BE2C (cell line): ENCODE data around the gene ATP8B4.

Experiments used
- DNase-seq: peaks from one replicate; pipeline ENCODE4 v3.0.0-alpha.2; 2020
- H3K27me3 ChIP-seq: fragments of 250-450 bp; sonication (Bioruptor Pico); 2 replicates; pipeline ENCODE4 v1.5.1; 2020; ENCODE audit warnings: mild to moderate bottlenecking
- H3K36me3 ChIP-seq: fragments of 250-450 bp; sonication (Bioruptor Pico); 2 replicates; pipeline ENCODE4 v1.5.1; 2020; ENCODE audit warnings: mild to moderate bottlenecking
- H3K4me1 ChIP-seq: fragments of 250-450 bp; sonication (Bioruptor Pico); 2 replicates; pipeline ENCODE4 v1.5.1; 2020
- H3K4me3 ChIP-seq: 2 replicates; pipeline ENCODE4 v1.5.1; 2011; ENCODE audit warnings: low read depth, low read length
- H3K9me3 ChIP-seq: fragments of 250-450 bp; sonication (Bioruptor Pico); 2 replicates; pipeline ENCODE4 v1.5.1; 2020
- CTCF ChIP-seq: IDR thresholded peaks from 2 replicates; pipeline ENCODE4 v1.5.1; 2012; ENCODE audit warnings: mild to moderate bottlenecking, low read depth, low read length

Gene ATP8B4

DNA sequence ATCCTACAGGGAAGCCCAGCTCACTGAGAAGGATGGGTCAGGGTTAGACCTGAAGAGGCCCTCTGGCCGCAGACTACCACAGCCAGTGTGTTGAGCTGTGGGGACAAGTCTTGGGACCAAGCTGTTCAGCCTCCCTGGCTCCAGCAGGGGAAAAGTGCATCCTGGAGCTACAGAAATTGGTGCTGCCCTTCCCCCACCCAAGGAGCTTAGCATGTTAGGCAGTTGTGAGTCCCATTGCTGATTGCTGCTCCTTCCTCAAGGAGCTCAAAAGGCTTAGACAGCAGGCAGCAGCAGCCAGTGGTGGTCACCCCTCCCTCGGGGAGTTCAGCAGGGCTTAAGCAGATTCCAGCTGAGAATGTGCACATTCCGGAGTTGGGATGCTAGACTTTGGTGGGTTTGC lies 165.6 kb downstream of the ATP8B4 start:
- Histone ChIP-seq H3K9me3 (no peaks in the 10 kb centered on the region), H3K36me3 (no peaks in the 10 kb centered on the region), H3K4me1 (no peaks in the 10 kb centered on the region), H3K27me3 (no peaks in the 10 kb centered on the region), H3K4me3 (no peak overlapping the region)
- no peak for DNase-seq
- TF ChIP-seq CTCF: no peak

DNA sequence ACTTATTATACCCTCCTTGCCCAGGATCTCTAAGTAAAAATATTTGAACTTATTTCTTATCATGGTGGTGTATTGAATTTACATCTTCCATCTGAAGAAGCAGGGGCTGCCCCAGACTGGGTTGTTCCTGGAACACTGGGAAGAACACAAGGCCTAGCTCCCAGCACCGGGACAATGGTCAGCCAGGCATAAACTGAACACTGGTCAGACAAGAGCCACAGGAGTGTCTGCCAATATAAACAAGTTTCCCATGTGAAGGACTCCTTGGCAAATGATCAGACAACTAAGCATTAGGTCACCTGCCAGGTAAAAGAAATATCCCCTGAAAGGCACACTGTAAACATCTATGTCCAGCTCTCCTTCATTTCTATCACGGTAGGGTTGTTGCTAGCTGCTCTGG lies 172.4 kb downstream of the ATP8B4 start:
- H3K4me1 ChIP-seq: no peaks in the 10 kb centered on the region
- no peak overlapping the region for H3K4me3 ChIP-seq
- no peaks in the 10 kb centered on the region for H3K9me3 ChIP-seq
- H3K36me3 ChIP-seq: no peaks in the 10 kb centered on the region
- H3K27me3 ChIP-seq: no peaks in the 10 kb centered on the region
- no peak for DNase-seq
- TF ChIP-seq CTCF: no peak

- DNase-seq: no peak
- no peak for TF ChIP-seq CTCF
These were observed 184.5 kb downstream of the ATP8B4 start for GRCh38 chr15:49934487-49934886.

DNA sequence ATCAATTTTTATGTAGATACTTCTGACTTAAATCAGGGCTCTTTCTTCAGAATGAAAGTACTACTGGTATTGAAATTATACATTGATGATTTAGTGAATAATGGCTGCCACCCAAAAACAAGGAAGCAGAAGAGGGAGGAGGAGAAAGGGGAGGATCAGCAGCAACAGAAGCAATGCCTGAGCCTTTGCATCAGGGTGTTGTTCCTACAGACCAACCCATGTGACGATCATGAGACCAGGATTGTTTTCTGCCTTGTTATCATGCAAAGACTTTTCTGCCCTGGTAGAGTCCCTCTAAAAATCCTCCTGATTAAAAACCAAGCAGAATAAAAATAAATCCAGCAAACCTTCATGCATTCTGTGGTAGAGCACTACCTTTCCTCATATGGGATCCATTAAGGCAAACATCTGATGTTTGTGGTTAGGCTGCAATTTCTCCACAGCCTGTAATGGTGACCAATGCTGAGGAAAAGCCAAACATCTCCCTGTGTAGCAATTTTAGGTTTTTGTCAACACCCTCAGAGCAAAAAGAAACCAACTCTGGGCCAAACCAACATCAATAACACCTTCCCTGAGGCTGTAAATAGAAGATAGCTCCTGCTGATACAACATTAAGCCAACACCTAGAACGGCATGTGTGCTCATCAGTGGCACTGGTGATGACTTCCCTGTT lies 191.7 kb downstream of the ATP8B4 start:
- no peaks in the 10 kb centered on the region for H3K9me3 ChIP-seq
- DNase-seq: no peak
- no peaks in the 10 kb centered on the region for H3K36me3 ChIP-seq
- H3K4me1 ChIP-seq: no peaks in the 10 kb centered on the region
- no peak overlapping the region for H3K4me3 ChIP-seq
- TF ChIP-seq CTCF: no peak
- H3K27me3 ChIP-seq: no peaks in the 10 kb centered on the region

More at GRCh38 chr15:49934487-49934886, 184.5 kb downstream of the ATP8B4 start:
- no peaks in the 10 kb centered on the region; the same call in 1 of the 2 replicates for H3K27me3 ChIP-seq
- no peak overlapping the region for H3K4me3 ChIP-seq
- no peaks in the 10 kb centered on the region for H3K4me1 ChIP-seq
- H3K9me3 ChIP-seq: no peaks in the 10 kb centered on the region
- H3K36me3 ChIP-seq: no peaks in the 10 kb centered on the region

DNA sequence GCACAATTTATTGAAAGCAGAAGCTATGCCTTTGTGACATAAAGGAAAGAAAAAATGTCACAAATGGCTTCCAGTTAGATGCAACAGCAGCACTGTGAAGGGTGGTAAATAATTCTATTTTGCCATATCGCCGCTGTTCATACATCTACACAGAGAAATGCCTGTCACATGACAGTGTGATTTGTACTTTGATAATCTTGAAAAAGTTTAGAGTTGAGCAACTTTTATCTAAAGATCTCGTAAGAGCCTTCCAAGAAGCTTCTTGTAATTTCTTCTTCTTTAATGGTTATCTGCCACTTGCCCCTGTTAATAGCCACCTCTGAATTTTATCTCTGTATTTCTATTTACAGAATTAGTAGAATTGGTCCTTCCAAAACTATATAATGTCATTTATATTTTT lies 192.3 kb downstream of the ATP8B4 start:
- Histone ChIP-seq H3K4me1 (no peaks in the 10 kb centered on the region), H3K36me3 (no peaks in the 10 kb centered on the region), H3K9me3 (no peaks in the 10 kb centered on the region), H3K4me3 (no peak overlapping the region), H3K27me3 (no peaks in the 10 kb centered on the region)
- DNase-seq: no peak
- no peak for TF ChIP-seq CTCF

GRCh38 chr15:49923671-49924070 lies 195.4 kb downstream of the ATP8B4 start:
- Histone ChIP-seq H3K9me3 (no peaks in the 10 kb centered on the region), H3K36me3 (no peaks in the 10 kb centered on the region), H3K4me3 (no peak overlapping the region), H3K4me1 (no peaks in the 10 kb centered on the region), H3K27me3 (no peaks in the 10 kb centered on the region)
- TF ChIP-seq CTCF: no peak
- no peak for DNase-seq
